Measurements from ENCODE around the gene IL17REL.
"Not testable (repeated sequence)": the region's sequence is repeated elsewhere in the genome, so short reads cannot be mapped to it uniquely, and the experiment has no call there.

Gene IL17REL

DNA sequence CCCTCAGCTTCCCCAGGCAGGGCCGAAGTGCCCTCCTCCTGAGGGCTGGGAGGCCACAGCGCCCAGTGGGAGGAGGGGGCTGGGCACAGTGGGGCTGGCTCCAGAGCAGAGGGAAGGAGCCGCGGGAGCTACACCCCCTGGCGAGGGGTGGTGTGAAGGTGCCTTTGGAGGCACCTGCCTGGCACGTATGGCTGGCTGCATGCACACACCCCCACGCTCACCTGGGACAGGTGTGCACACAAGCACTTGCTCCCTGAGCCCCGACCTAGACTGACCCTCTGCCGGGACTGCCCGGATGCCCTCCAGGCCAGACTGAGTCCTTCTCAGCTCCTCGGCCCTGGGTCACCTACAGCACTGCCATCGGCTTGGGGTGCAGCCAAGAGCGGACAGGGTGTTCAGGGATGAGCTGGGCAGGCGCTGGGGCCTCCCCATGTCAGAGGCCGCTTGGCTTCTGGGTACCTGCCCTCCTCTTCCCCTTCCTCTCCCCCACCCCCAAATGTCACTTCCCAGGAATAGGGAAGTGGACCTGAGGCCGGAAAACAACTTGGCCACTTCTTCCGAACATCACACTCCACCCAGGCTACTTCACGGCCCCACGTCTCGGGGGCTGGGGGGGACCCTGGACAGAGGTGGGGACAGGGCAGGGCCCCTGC is 59.4 kb downstream of the IL17REL start:
- intact Hi-C loops (cut with DNase I) = no loop called here
- DNase-seq = no peak

DNA sequence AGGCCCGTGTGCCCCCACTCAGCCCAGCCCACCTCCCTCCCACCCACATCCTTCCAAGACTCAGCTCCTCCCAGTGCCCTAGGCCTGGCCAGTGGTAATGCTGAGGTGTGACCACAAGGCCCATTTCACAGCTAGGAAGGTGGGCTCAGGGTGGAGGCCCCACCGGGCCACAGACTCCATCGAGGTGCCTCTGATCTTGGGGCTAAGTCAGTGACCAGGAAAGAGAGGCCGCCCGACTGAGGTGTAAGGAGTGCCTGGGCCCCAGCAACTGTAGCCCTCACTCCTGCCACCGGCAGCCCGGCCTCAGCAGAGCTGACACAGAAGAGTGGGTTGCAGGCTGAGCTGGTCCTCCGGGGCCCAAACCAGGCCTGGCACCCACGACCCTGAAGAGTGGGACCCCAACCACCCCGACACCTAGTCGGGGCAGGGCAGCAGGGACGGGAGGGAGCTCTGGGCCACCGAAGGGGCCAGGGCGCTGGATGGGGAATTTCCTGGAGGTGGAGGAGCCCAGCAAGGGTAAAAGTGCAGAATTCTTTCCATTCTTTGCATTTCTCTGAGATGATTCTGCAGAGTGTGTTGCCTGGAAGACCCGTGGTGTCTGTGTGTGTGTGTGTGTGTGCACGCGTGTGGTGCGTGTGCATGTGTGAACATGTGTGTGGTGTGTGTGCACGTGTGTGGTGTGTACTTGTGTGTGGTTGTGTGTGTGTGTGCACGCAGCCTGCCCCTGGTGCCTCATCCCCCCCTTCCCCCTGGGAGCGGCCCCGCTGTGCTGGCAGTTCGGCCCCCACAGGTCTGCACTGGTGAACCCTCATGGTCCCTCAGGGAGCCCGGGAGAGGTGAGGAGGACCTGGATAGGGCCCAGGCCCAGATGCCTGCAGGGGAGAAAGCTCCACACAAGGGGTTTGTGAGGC is 60.3 kb downstream of the IL17REL start:
- intact Hi-C loops (cut with DNase I) = no loop called here
- no peak for DNase-seq

DNA sequence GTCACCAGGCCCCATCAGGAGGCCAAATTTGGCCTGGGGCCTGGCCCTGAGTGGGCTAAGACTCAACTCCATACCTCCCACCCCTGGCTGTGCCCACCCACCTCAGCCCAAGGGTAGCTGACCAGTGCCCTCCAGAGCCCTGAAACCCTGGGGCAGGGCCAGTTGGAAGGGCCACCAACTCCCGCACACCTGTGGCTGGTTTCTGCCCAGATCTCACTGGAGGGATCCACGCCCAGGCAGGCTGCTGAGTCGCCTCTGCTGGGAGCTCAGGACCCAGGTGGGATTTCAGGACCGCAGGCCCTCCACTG is 60.9 kb downstream of the IL17REL start:
- DNase-seq = no peak
- intact Hi-C loops (cut with DNase I) = no loop called here

GRCh38 chr22:49951000-49951677 is 61.4 kb downstream of the IL17REL start:
- DNase-seq = no peak
- intact Hi-C loops (cut with DNase I) = no loop called here

- intact Hi-C loops (cut with DNase I) = no loop called here
- no peak for DNase-seq
Observed at GRCh38 chr22:49950396-49950994, 62.1 kb downstream of the IL17REL start.

DNA sequence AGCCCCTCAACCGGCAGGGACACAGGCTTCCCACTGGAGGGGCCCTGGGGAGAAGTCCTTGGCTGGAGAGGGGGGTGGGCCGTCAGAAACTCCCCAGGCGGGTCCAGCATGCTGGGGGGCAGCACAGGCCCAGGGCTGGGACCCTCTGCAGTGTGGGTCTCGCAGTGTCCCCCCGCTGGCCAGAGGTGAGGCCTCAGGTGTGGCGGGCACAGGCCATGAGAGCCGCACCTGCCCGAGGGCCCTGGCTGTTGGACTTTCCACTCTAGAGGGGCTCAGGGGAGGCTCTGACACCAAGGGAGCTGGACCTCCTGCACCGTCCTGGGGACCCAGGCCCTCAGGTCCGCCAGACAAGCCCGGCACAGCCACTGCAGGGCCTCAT is 62.7 kb downstream of the IL17REL start:
- intact Hi-C loops (cut with DNase I) = no loop called here
- DNase-seq = no peak

- intact Hi-C loops (cut with DNase I) = no loop called here
Observed at GRCh38 chr22:49948958-49949913, 63.3 kb downstream of the IL17REL start.

DNA sequence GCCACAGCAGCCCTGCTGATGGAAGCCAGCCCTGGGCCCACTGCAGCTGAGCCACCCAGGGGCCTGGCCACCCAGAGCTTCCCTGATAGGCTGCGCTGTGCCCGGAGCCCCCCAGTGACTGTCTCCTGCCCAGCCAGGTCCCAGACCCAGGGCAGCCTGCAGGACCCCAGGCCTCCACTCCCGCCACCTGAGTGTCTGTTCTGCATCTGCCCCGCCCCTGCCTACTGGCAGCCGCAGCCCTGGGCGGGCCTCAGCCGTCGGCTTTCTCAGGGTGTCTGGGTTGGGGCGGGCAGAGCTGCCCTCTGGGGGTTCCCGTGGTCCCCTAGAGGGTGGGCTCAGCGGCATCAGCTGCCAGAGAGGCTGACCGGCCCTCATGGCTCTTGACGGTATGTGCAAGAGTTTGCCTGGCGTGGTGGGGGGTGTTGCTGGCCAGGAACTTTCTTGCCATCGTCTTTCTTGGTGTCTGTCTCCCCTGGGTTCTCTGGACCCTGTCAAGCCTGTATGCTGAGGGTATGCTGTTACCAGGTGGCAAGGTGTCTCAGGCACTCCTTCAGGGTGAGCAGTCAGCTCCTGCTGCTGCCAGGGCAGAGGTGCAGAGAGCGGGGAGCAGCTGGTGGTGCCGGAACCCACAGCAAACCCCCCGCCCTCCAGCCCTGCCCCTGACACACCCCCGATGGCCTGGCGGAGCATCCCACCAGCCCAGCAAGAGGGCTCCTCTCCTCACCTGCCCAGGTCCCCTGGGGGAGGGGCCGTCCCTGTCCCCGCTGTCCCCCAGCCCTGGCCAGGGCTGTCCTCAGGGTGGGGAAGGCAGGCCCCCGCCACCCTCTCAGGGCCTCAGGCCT is 64.2 kb downstream of the IL17REL start:
- intact Hi-C loops (cut with DNase I) = no loop called here
- no peak for DNase-seq

More at GRCh38 chr22:49948958-49949913, 63.3 kb downstream of the IL17REL start:
- no peak for DNase-seq

DNA sequence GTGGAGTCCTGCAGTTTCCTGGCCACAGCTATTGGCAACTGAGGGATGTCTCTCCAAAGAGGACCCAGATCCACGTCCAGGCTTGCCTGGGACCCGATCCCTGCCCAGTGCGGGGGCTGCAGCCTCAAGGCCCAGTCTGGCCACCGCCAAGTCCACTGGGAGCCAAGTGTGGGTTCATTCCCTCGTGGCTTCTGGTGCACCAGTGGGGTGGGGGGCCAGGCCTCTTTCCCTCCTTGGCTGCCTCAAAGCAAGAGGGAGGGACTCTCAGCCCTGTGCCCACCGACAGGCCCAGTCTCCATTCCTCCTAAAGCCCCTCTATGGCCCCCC is 65.3 kb downstream of the IL17REL start:
- no peak for DNase-seq
- intact Hi-C loops (cut with DNase I) = no loop called here

DNA sequence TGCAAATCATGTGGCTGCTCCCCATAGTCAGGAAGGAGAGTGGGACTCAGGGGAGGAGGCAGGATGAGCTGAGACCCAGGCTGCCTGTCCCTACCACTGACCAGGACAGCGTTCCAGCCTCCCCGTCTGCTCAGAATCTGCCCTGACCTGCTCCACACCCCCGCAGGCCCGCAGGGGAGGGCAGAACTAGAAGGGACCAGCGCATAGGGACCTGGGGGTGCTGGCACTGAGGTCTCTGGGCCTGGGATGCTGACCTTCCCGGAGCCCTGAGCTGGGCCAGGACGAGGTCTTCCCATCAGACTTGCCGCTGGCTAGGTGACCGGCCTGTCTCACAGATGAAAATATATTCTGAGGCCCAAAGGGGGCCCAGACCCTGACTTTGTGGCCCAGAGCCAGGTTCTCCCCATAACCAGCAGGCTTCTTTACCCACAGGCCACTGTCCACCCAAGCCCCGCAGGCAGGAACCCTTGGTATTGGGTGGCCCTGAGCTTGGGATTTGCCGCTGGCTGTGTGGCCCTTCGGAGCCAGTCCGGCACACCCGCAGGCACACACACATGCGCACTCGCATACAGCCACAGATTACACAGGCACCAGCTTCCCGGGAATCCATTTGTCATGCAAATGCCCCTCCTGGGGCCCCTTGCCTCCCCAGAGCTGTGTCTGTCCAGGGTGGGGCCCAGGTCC is 65.8 kb downstream of the IL17REL start:
- intact Hi-C loops (cut with DNase I) = no loop called here

GRCh38 chr22:49945042-49945794 is 67.3 kb downstream of the IL17REL start:
- DNase-seq; intact Hi-C loops (cut with DNase I): not testable (repeated sequence)

More for the DNA sequence above, 65.8 kb downstream of the IL17REL start:
- no peak for DNase-seq
